ENCODE measurements around the gene DGUOK. TPM values are rescaled to one million over a fixed set of nuclear protein-coding genes. Genes with fewer than 3 reads are reported as not detected.

The DGUOK gene
- total RNA-seq, 1 experiment from 2014 or later = 78.7 TPM

DNA sequence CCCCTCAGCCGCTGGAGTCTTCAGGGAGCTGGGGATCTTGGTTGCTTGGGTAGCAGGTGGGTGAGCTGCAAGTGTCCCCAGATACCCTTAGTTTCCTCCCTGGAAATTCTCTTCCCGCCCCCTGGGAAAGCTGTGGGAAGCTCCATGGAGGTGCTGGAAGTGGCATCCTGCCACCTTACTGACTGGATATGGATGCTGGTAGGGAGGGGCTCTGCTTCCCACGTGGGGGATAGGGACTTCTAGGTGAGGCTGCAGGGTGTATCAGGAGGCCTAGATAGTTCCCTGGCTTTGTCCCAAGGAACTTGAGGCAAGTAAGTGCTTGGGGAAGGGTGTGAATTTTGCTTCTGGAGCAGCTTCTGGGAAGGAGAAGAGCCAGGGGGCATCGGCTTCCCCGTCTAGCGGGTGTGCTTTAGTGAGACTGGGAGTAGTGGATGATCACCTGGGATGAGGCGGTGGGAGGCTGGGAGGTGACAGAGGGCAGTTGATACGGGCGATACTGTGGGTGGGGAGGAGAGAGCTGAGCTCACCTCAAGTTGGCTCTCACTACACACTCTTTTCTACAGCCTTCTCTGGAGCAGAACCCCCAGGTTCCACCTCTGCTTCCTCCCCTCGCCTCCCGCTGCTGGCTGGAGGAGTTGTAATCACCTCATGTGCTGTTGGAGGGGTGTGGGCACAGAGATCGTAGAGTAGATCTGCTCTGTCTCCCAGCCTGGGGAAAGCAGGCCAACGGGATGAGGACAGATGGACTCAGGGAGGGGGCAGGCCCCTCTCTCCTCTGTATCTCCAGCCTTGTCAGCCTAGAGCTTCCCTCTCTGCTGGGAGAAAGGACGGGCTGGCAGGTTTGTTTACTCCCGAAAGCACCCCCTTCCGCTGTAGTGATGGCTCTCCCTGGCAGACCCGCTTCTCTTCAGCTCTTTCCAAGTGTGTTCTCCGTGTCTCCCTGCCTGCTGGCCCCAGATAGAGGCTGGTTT is 77.8 kb downstream of the DGUOK start:
- POLR2A ChIA-PET (ENCODE audit: unreplicated experiment) = no interaction called here
- intact Hi-C loops (cut with micrococcal nuclease; ENCODE audit: unreplicated experiment) = no loop called here
- CTCF ChIA-PET = no interaction called here
- Histone ChIP-seq H4K20me1 (ENCODE audit: insufficient read depth) (peaks cover 40% of the 10 kb centered on the region), H3K4me3 (no peak overlapping the region), H3K9me3 (ENCODE audit: insufficient read depth, low read depth) (no peaks in the 10 kb centered on the region), H2AFZ (no peak overlapping the region), H3K4me1 (replicated peaks; ENCODE audit: insufficient read depth) (peaks cover 28% of the 10 kb centered on the region), H3K4me2 (no peak overlapping the region), H3K36me3 (ENCODE audit: low read depth) (no peaks in the 10 kb centered on the region; the same call in 1 of the 2 replicates), H3K79me2 (ENCODE audit: low read depth) (peaks cover 60% of the 10 kb centered on the region), H3K27me3 (ENCODE audit: insufficient read depth, low read depth) (no peaks in the 10 kb centered on the region), H3F3A (ENCODE audit: insufficient read depth, low read depth) (peaks cover 18% of the 10 kb centered on the region; the same call in 1 of the 2 replicates), H3K27ac (no peak overlapping the region), H3K9me2 (ENCODE audit: insufficient read depth) (no peaks in the 10 kb centered on the region)
- BruUV-seq (replicated peaks) = no TSS peak
- TF ChIP-seq EZH2 (IDR thresholded peaks at IDR 0.05; ENCODE audit: low read depth) = no peak
- TF ChIP-seq, protein P1, sequence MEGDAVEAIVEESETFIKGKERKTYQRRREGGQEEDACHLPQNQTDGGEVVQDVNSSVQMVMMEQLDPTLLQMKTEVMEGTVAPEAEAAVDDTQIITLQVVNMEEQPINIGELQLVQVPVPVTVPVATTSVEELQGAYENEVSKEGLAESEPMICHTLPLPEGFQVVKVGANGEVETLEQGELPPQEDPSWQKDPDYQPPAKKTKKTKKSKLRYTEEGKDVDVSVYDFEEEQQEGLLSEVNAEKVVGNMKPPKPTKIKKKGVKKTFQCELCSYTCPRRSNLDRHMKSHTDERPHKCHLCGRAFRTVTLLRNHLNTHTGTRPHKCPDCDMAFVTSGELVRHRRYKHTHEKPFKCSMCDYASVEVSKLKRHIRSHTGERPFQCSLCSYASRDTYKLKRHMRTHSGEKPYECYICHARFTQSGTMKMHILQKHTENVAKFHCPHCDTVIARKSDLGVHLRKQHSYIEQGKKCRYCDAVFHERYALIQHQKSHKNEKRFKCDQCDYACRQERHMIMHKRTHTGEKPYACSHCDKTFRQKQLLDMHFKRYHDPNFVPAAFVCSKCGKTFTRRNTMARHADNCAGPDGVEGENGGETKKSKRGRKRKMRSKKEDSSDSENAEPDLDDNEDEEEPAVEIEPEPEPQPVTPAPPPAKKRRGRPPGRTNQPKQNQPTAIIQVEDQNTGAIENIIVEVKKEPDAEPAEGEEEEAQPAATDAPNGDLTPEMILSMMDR (conservative IDR thresholded peaks at IDR 0.05) = no peak
- DNase-seq = no peak

DNA sequence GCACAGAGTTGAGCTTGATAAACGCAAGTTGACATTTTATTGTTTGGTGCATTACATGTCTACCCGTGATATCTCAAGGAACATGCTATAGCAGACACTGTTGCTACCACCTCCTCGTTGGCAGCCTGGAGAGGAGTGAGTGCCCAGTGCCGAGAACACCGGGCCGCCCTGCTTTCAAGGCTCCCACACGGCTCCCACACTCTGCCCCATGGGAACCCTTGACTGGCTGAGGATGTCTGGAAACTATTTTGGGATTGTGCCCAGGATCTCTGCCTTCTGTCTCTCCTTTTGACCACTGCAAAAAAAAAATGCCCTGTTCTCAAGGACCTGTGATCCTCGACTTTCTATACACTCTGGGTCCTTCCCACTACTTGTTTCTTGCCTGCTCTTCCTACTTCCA is 79.1 kb downstream of the DGUOK start:
- Histone ChIP-seq H3F3A (ENCODE audit: insufficient read depth, low read depth) (peaks cover 20% of the 10 kb centered on the region; the same call in 1 of the 2 replicates), H3K79me2 (ENCODE audit: low read depth) (peaks cover 53% of the 10 kb centered on the region), H3K9me2 (ENCODE audit: insufficient read depth) (no peaks in the 10 kb centered on the region), H3K36me3 (ENCODE audit: low read depth) (no peaks in the 10 kb centered on the region; the same call in 1 of the 2 replicates), H3K9me3 (ENCODE audit: insufficient read depth, low read depth) (no peaks in the 10 kb centered on the region), H3K27ac (no peak overlapping the region), H4K20me1 (ENCODE audit: insufficient read depth) (peaks cover 36% of the 10 kb centered on the region), H3K27me3 (ENCODE audit: insufficient read depth, low read depth) (no peaks in the 10 kb centered on the region), H3K4me3 (no peak overlapping the region), H2AFZ (no peak overlapping the region), H3K4me1 (replicated peaks; ENCODE audit: insufficient read depth) (peaks cover 30% of the 10 kb centered on the region), H3K4me2 (no peak overlapping the region)
- CTCF ChIA-PET = no interaction called here
- TF ChIP-seq, protein P1 (conservative IDR thresholded peaks at IDR 0.05) = no peak
- TF ChIP-seq EZH2 (IDR thresholded peaks at IDR 0.05; ENCODE audit: low read depth) = no peak
- intact Hi-C loops (cut with micrococcal nuclease; ENCODE audit: unreplicated experiment) = no loop called here
- DNase-seq = no peak
- POLR2A ChIA-PET (ENCODE audit: unreplicated experiment) = no interaction called here
- no TSS peak for BruUV-seq (replicated peaks)

DNA sequence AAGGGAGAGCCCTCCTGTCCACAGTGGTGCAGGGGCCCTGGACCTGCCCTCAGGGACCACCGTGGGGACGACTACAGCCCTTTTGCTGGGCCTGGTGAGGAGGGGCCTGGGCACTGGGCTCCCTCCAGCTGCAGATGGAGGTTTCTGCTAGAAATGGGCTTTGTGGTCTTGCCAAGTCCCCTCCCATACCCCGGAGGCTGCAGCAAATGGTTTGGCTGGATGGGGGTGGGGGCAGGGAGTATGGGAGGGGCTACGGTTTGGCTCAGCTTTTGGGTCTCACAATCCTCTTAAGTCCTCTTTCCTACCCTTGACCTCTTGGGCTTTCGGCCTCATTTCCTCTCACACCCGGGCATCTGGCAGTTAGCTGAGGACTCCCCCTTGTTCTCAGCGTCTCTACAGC is 79.8 kb downstream of the DGUOK start:
- CTCF ChIA-PET = no interaction called here
- Histone ChIP-seq H3K36me3 (ENCODE audit: low read depth) (no peaks in the 10 kb centered on the region; the same call in 1 of the 2 replicates), H3K27me3 (ENCODE audit: insufficient read depth, low read depth) (no peaks in the 10 kb centered on the region), H3K4me3 (no peak overlapping the region), H3F3A (ENCODE audit: insufficient read depth, low read depth) (peaks cover 22% of the 10 kb centered on the region; the same call in 1 of the 2 replicates), H3K9me3 (ENCODE audit: insufficient read depth, low read depth) (no peaks in the 10 kb centered on the region), H3K9me2 (ENCODE audit: insufficient read depth) (no peaks in the 10 kb centered on the region), H3K4me2 (no peak overlapping the region), H3K79me2 (ENCODE audit: low read depth) (peaks cover 53% of the 10 kb centered on the region), H4K20me1 (ENCODE audit: insufficient read depth) (peaks cover 36% of the 10 kb centered on the region), H2AFZ (no peak overlapping the region), H3K27ac (no peak overlapping the region), H3K4me1 (replicated peaks; ENCODE audit: insufficient read depth) (peaks cover 36% of the 10 kb centered on the region)
- DNase-seq = no peak
- no peak for TF ChIP-seq EZH2 (IDR thresholded peaks at IDR 0.05; ENCODE audit: low read depth)
- TF ChIP-seq, protein P1 (conservative IDR thresholded peaks at IDR 0.05) = no peak
- intact Hi-C loops (cut with micrococcal nuclease; ENCODE audit: unreplicated experiment) = no loop called here
- no TSS peak for BruUV-seq (replicated peaks)
- POLR2A ChIA-PET (ENCODE audit: unreplicated experiment) = no interaction called here

Measured in PC-9 (cell line).